MCF 10A (cell line): ENCODE results near the gene SLC2A4. TPM values are rescaled to one million over a fixed set of nuclear protein-coding genes. Genes with fewer than 3 reads are reported as not detected.
A peak's percentile ranks its signal among the peaks of the same experiment; 100 is the strongest.

Source experiments
- BruUV-seq: library from RNA; stranded (reverse); fragments of 400-500 nt; replicated peaks from 2 replicates; lab custom pipeline; 2021; lab: Mats Ljungman, UMichigan
- CTCF ChIA-PET: fragments of 300-600 bp; sonication (Branson Sonifier 250); formaldehyde crosslinking; extraction: SDS; loops from one replicate; lab custom pipeline; 2021; ENCODE audit warnings: antibody characterized with exemption, inconsistent platforms; lab: Yijun Ruan, JAX
- POLR2A ChIA-PET: fragments of 300-600, 350-650 bp; sonication (Branson Sonifier 250); formaldehyde crosslinking; extraction: SDS; loops from one replicate; lab custom pipeline; 2020; ENCODE audit warnings: antibody characterized with exemption, inconsistent platforms; lab: Yijun Ruan, JAX
- DNase-seq: peaks from one replicate; pipeline ENCODE4 v3.0.0-alpha.2; 2018; ENCODE audit not compliant: unreplicated experiment
- H3K27ac Mint-ChIP-seq: one replicate; pipeline ENCODE4 v1.8.0; 2022; ENCODE audit warnings: mild to moderate bottlenecking, low read depth, mixed read lengths; ENCODE audit not compliant: unreplicated experiment
- H3K27me3 Mint-ChIP-seq: one replicate; pipeline ENCODE4 v1.8.0; 2022; ENCODE audit warnings: mixed read lengths; ENCODE audit not compliant: insufficient read depth, unreplicated experiment
- H3K36me3 Mint-ChIP-seq: one replicate; pipeline ENCODE4 v1.8.0; 2022; ENCODE audit warnings: mild to moderate bottlenecking, moderate library complexity, mixed read lengths; ENCODE audit not compliant: insufficient read depth, unreplicated experiment
- H3K4me1 Mint-ChIP-seq: one replicate; pipeline ENCODE4 v1.8.0; 2022; ENCODE audit warnings: mixed read lengths; ENCODE audit not compliant: insufficient read depth, unreplicated experiment
- H3K4me3 Mint-ChIP-seq: one replicate; pipeline ENCODE4 v1.8.0; 2022; ENCODE audit warnings: mild to moderate bottlenecking, moderate library complexity, mixed read lengths; ENCODE audit not compliant: unreplicated experiment
- H3K9me3 Mint-ChIP-seq: one replicate; pipeline ENCODE4 v1.8.0; 2022; ENCODE audit warnings: mixed read lengths; ENCODE audit not compliant: unreplicated experiment
- CTCF ChIP-seq: fragments of 200-600 bp; IDR thresholded peaks from one replicate; pipeline ENCODE4 v1.8.0; 2022; ENCODE audit warnings: antibody characterized with exemption, mild to moderate bottlenecking; ENCODE audit not compliant: unreplicated experiment
- intact Hi-C: fragments of 100-400 bp; cut with micrococcal nuclease; formaldehyde crosslinking; loops from 2 replicates; pipeline ENCODE4 v1.14.1; 2022
- total RNA-seq: library from RNA; stranded (reverse); gene quantifications from 2 replicates; pipeline ENCODE4 v1.2.3, GENCODE V29; 2022

Gene SLC2A4
- total RNA-seq, 1 experiment from 2014 or later, result not detected

- Mint-ChIP-seq H3K27ac (no peak overlapping the region), H3K4me3 (peak overlapping the region; percentile 43), H3K9me3 (no peaks in the 10 kb centered on the region), H3K27me3 (peaks cover 7% of the 10 kb centered on the region), H3K36me3 (peaks cover 10% of the 10 kb centered on the region), H3K4me1 (peaks cover 17% of the 10 kb centered on the region)
- DNase-seq, result peak; percentile 94
- ChIA-PET CTCF (interaction anchor here (1.2 to 3.6 kb wide), 4 partner anchors 10 to 272 kb away, joined by 3 to 23 read pairs (median 4); partner anchors contain the start of gene SLC2A4), POLR2A (interaction anchor here (0.9 to 3.1 kb wide), 10 partner anchors 10 to 394 kb away, joined by 3 to 30 read pairs (median 4); partner anchors contain the start of genes GABARAP, NEURL4, SLC2A4 and TP53)
- TF ChIP-seq CTCF, result no peak
- intact Hi-C loops, result no loop called here
- BruUV-seq, result no TSS peak
Measured at GRCh38 chr17:7293159-7293558, 11.6 kb downstream of the SLC2A4 start.

DNA sequence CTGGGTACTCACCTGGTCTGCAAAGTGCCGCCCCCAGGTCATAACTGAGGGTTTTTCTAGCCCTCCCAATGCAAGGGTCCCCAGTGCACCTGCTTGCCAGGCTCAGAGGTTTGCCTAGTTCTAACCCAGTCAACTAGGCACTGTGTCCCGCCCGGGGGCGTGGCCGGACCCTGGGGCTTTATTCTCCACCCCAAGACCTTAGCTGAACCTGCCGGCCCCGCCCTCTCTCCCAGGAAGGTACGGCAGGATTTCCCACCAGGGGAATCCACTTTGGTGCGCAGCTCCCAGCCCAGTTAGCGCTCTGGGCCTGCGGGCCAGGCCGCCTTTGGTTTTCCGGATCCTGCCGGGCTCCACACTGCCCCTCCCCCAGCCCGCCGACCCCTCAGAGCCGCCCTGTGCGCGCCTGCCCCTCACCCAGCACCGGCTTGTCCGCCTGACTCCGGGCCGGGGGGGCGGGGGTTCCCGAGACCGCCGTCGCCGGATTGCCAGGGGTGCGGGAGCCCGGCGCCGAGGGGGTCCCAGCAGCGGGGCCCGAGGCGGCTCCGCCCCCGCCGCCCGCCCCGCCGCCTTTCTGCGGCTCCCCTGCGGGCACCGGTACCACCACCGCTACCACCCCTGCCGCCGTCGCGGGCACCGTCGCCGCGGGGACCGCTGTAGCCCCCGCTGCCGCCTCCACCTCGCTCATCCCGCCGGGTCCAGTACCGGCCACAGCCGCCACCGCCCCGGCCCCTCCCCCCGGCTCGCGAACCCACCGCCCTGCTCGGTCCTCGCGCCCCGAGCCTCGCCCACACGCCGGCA, 12.5 kb downstream of the SLC2A4 start:
- DNase-seq, result peak; percentile 46
- POLR2A ChIA-PET, result interaction anchor here (0.9 to 3.1 kb wide), 9 partner anchors 11 to 393 kb away, joined by 3 to 30 read pairs (median 4); partner anchors contain the start of genes GABARAP, NEURL4, SLC2A4 and TP53
- Mint-ChIP-seq H3K27me3 (no peaks in the 10 kb centered on the region), H3K9me3 (no peaks in the 10 kb centered on the region), H3K4me3 (peak overlapping the region; percentile 43), H3K36me3 (peaks cover 10% of the 10 kb centered on the region), H3K4me1 (peaks cover 17% of the 10 kb centered on the region), H3K27ac (no peak overlapping the region)
- BruUV-seq, result no TSS peak
- intact Hi-C loops, result no loop called here
- no peak for TF ChIP-seq CTCF
- CTCF ChIA-PET, result interaction anchor here (1.2 to 3.6 kb wide), 3 partner anchors 14 to 273 kb away, joined by 3 to 23 read pairs (median 5); partner anchors contain the start of gene SLC2A4

- BruUV-seq, result no TSS peak
- peaks cover 10% of the 10 kb centered on the region for H3K36me3 Mint-ChIP-seq
- H3K27ac Mint-ChIP-seq, result no peak within 1 kb of the TSS
- H3K27me3 Mint-ChIP-seq, result no peaks in the 10 kb centered on the region
- TF ChIP-seq CTCF, result no peak
- DNase-seq, result peak; percentile 74
- no peaks in the 10 kb centered on the region for H3K9me3 Mint-ChIP-seq
- POLR2A ChIA-PET, result no interaction called here
- CTCF ChIA-PET, result no interaction called here
- peaks cover 17% of the 10 kb centered on the region for H3K4me1 Mint-ChIP-seq
- intact Hi-C loops, result loop anchor here (5.0 kb wide), 1 partner anchor 247 kb away; no protein-coding TSS in a partner anchor
- H3K4me3 Mint-ChIP-seq, result peak within 1 kb of the TSS; percentile 63
Measured at GRCh38 chr17:7294614-7295153, 13.2 kb downstream of the SLC2A4 start, which contains the start of gene YBX2. Gene YBX2 (minus strand): TSS chr17:7294639. CDS start chr17:7294500, 139 bp downstream.
